Measurements from ENCODE around the gene TMEM120B.
"Not testable (repeated sequence)": the region's sequence is repeated elsewhere in the genome, so short reads cannot be mapped to it uniquely, and the experiment has no call there.

The TMEM120B gene

DNA sequence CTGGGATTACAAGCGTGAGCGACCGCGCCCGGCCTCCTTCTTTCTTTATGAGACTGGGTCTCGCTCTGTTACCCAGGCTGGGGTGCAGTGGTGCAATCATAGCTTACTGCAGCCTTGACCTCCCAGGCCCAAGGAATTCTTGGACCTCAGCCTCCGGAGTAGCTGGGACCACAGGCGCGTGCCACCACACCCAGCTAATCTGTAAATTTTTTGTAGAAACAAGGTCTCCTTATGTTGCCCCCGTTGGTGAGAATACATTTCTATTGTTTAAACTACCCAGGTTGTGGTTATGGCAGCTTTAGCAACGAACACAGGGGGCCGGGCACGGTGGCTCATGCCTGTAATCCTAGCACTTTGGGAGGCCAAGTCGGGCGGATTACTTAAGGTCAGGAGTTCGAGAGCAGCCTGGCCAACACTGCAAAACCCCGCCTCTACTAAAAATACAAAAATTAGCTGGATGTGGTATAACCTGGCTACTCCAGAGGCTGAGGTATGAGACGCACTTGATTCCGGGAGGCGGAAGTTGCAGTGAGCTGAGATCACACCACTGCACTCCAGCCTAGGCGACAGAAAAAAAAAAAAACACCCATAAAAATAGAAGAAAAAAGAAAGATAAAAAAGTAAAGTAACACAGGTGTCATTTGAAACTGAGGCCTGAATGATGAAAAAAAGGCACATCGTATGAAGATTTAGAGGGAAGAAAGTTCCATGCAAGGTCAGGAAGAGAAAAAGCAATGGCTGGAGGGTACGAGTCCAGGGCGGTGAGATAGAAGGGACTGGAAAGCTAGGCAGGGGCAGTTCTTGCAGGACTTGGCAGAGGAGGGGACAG lies 977 bp upstream of the TMEM120B start:
- H3K4me1 ChIP-seq (ENCODE audit: control insufficient read depth in 1 of 2, insufficient read depth in 2 of 2, low read length in 2 of 2) = peaks cover 0 to 26% of the 10 kb centered on the region in 2 donors
- no peaks in the 10 kb centered on the region for H3K36me3 ChIP-seq (ENCODE audit: control insufficient read depth in 1 of 2, insufficient read depth in 2 of 2, low read length in 2 of 2)
- peak overlapping the region; percentile 88 for H3K27ac ChIP-seq (ENCODE audit: low read length)
- H3K27me3 ChIP-seq (ENCODE audit: low read depth, low read length) = no peaks in the 10 kb centered on the region
- peak overlapping the region; percentile 91 to 95 for H3K4me3 ChIP-seq (ENCODE audit: low read depth in 1 of 2, low read length in 2 of 2)
- no peaks in the 10 kb centered on the region for H3K9me3 ChIP-seq (ENCODE audit: control insufficient read depth in 1 of 2, low read length in 2 of 2)

DNA sequence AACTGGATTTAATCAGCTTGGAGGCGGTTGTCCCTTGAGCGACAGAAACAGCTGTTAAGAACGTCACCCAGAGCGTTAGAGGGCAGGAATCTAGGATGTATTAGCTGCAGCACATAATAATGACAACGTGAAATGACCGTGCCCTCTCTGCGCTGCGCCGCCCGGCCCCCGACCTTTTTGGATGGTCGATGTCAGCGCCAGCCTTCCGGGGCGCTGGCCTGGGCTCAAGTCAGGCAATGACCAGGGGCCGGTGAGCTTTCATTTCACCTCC lies 427 bp upstream of the TMEM120B start:
- Histone ChIP-seq H3K4me3 (ENCODE audit: low read depth in 1 of 2, low read length in 2 of 2) (peak overlapping the region; percentile 91 to 95), H3K27me3 (ENCODE audit: low read depth, low read length) (no peaks in the 10 kb centered on the region), H3K27ac (ENCODE audit: low read length) (peak overlapping the region; percentile 88), H3K36me3 (ENCODE audit: control insufficient read depth in 1 of 2, insufficient read depth in 2 of 2, low read length in 2 of 2) (no peaks in the 10 kb centered on the region), H3K4me1 (ENCODE audit: control insufficient read depth in 1 of 2, insufficient read depth in 2 of 2, low read length in 2 of 2) (peaks cover 0 to 26% of the 10 kb centered on the region in 2 donors), H3K9me3 (ENCODE audit: control insufficient read depth in 1 of 2, low read length in 2 of 2) (no peaks in the 10 kb centered on the region)

DNA sequence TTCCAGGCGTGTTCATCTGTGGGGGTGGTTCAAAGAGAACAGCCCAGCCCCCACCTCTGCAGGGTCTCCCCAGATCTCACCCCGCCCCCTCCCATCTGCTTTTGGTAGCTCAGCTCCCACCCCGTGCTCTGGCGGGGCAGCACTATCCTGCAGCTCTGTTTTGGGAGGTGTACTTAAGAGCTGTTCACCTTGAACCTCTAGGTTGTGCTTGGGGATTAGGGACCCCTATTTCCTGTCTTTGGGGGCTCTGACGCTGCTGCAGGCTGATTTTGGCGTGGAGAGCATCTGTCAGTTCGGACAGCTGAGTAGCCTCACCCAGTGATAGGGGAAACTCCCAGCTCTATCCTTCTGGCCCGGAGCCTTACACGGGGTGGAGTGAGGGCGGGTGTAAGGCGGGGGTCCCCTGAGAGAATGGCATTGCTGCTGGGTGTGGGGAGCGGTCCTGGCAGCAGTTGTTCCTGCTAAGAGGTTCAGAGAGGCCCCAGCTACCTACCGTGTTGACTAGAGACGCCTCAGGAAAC lies 765 bp downstream of the TMEM120B start:
- Histone ChIP-seq H3K4me3 (ENCODE audit: low read depth in 1 of 2, low read length in 2 of 2) (peak overlapping the region; percentile 91 to 95), H3K9me3 (ENCODE audit: control insufficient read depth in 1 of 2, low read length in 2 of 2) (no peaks in the 10 kb centered on the region), H3K27me3 (ENCODE audit: low read depth, low read length) (no peaks in the 10 kb centered on the region), H3K4me1 (ENCODE audit: control insufficient read depth in 1 of 2, insufficient read depth in 2 of 2, low read length in 2 of 2) (peaks cover 0 to 26% of the 10 kb centered on the region in 2 donors), H3K27ac (ENCODE audit: low read length) (no peak overlapping the region), H3K36me3 (ENCODE audit: control insufficient read depth in 1 of 2, insufficient read depth in 2 of 2, low read length in 2 of 2) (no peaks in the 10 kb centered on the region)

DNA sequence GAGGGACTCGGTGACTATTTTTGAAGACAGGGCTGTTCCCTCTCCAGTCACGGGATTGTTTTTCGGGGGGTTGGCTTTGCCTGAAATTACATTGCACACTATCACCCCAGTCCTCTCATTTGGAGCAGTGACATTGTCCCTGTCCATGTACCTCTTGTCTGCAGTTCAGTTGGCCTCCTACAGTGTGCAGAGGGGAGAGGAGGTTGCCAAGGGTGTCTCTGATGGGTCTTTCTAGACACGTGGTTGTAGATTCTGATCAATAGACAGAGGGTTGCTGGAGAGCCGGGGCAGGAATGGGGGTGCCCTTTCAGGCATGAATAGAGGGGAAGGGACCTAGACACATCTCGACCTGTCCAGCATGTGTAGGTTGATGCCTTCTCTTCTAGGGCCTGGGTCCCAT lies 1.2 kb downstream of the TMEM120B start:
- no peak overlapping the region for H3K27ac ChIP-seq (ENCODE audit: low read length)
- no peaks in the 10 kb centered on the region for H3K9me3 ChIP-seq (ENCODE audit: control insufficient read depth in 1 of 2, low read length in 2 of 2)
- no peaks in the 10 kb centered on the region for H3K36me3 ChIP-seq (ENCODE audit: control insufficient read depth in 1 of 2, insufficient read depth in 2 of 2, low read length in 2 of 2)
- H3K4me1 ChIP-seq (ENCODE audit: control insufficient read depth in 1 of 2, insufficient read depth in 2 of 2, low read length in 2 of 2) = peaks cover 0 to 26% of the 10 kb centered on the region in 2 donors
- no peaks in the 10 kb centered on the region for H3K27me3 ChIP-seq (ENCODE audit: low read depth, low read length)
- peak overlapping the region; percentile 91 to 95 for H3K4me3 ChIP-seq (ENCODE audit: low read depth in 1 of 2, low read length in 2 of 2)

DNA sequence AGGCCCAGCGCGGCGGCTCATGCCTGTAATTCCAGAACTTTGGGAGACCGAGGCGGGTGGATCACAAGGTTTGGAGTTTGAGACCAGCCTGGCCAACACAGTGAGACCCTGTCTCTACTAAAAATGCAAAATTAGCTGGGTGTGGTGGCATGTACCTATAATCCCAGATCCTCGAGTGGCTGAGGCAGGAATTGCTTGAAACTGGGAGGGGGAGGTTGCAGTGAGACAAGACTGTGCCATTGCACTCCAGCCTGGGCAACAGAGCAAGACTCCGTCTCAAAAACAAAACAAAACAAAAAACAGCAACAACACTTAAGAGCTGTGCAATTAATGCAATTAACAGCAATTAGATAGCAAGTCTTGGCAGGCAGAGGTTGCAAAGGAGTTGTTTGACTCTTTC lies 2.5 kb downstream of the TMEM120B start:
- peaks cover 0 to 26% of the 10 kb centered on the region in 2 donors for H3K4me1 ChIP-seq (ENCODE audit: control insufficient read depth in 1 of 2, insufficient read depth in 2 of 2, low read length in 2 of 2)
- not testable (repeated sequence) for H3K4me3 ChIP-seq (ENCODE audit: low read depth in 1 of 2, low read length in 2 of 2); H3K36me3 ChIP-seq (ENCODE audit: control insufficient read depth in 1 of 2, insufficient read depth in 2 of 2, low read length in 2 of 2); H3K27ac ChIP-seq (ENCODE audit: low read length); H3K27me3 ChIP-seq (ENCODE audit: low read depth, low read length); H3K9me3 ChIP-seq (ENCODE audit: control insufficient read depth in 1 of 2, low read length in 2 of 2)

DNA sequence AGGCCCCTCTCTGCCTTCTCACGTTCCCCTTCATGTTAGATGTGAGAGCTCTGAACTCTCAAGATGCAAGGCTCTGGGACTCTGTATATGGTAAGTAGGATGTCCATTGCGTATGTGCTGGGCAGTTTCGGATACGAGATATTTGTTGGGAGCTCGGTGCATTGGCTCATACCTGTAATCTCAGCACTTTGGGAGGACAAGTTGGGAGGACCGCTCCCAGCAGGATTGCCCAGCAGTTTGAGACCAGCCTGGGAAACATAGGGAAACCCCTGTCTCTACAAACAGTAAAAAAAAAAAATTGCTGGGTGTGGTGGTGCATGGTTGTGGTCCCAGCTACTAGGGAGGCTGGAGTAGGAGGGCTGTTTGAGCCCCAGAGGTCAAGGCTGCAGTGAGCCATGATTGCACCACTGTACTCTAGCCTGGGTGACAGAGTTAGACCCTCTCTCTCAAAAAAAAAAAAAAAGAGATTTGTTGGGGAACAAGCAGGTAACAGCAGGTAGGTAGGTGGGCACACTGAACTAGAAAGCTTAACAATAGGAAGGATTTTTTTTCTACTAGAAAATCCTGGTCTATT lies 3.4 kb downstream of the TMEM120B start:
- Histone ChIP-seq H3K9me3 (ENCODE audit: control insufficient read depth in 1 of 2, low read length in 2 of 2) (no peaks in the 10 kb centered on the region), H3K4me3 (ENCODE audit: low read depth in 1 of 2, low read length in 2 of 2) (no peak overlapping the region), H3K36me3 (ENCODE audit: control insufficient read depth in 1 of 2, insufficient read depth in 2 of 2, low read length in 2 of 2) (no peaks in the 10 kb centered on the region), H3K27me3 (ENCODE audit: low read depth, low read length) (no peaks in the 10 kb centered on the region), H3K4me1 (ENCODE audit: control insufficient read depth in 1 of 2, insufficient read depth in 2 of 2, low read length in 2 of 2) (peaks cover 0 to 26% of the 10 kb centered on the region in 2 donors), H3K27ac (ENCODE audit: low read length) (no peak overlapping the region)

DNA sequence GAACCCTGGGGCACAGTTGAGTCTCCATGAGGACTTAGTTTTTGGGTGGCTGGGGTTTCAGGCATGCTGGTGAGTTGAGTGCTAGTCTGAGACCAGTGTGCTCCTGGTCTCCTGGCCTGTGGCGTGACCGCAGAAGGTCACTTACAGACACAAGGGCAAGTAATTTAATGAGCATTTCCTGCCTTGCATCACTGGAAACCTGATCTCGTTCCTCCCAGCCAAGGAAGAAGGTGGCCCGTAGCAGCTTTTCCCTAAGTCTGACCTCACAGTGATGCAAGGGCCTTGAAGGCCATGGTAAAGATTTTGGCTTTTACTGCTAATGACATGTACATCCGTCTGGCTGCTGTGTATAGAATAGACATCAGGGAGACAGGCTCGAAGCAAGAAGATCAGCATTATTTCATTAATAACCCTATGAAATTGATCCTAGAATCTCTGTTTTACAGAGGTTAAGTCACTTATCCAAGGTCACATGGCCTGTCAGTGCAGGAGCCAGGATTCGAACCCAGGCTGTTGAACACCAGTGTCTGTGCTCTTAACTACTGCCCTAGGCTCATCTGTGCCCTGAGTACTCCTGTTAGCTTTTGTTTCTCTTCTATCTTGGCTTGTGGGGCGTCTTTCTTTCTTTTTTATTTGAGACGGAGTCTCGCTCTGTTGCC lies 4.6 kb downstream of the TMEM120B start:
- Histone ChIP-seq H3K27ac (ENCODE audit: low read length) (no peak overlapping the region), H3K9me3 (ENCODE audit: control insufficient read depth in 1 of 2, low read length in 2 of 2) (no peaks in the 10 kb centered on the region), H3K36me3 (ENCODE audit: control insufficient read depth in 1 of 2, insufficient read depth in 2 of 2, low read length in 2 of 2) (no peaks in the 10 kb centered on the region), H3K4me1 (ENCODE audit: control insufficient read depth in 1 of 2, insufficient read depth in 2 of 2, low read length in 2 of 2) (peaks cover 0 to 18% of the 10 kb centered on the region in 2 donors), H3K27me3 (ENCODE audit: low read depth, low read length) (no peaks in the 10 kb centered on the region), H3K4me3 (ENCODE audit: low read depth in 1 of 2, low read length in 2 of 2) (no peak overlapping the region)

DNA sequence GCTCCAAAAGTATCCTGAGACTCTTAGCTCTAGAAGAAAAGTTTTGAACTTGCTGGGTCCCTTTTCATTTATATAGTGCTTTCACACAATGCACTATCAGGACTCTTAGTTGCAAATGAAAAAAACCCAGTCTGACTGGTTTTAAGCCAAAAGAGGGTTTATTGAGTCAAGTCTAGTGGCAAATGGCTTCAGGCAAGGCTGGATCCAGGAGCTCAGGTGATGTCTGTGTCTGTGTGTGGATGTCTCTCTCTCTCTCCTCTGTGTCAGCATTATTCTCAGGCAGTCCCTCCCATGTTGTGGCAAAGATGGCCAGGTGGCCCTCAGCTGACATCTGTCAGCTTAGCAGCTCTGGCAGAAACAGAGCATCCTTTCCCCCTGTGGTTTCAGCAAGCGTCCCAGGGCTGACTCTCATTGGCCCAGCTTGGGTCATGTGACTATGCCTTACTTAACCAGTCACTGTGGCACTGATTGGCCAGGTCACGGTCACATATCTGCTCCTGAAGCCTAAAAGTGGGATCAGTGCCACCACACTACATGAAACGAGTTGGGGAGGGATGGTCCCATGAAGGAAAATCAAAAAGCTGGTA lies 6.2 kb downstream of the TMEM120B start:
- Histone ChIP-seq H3K9me3 (ENCODE audit: control insufficient read depth in 1 of 2, low read length in 2 of 2) (no peaks in the 10 kb centered on the region), H3K4me3 (ENCODE audit: low read depth in 1 of 2, low read length in 2 of 2) (no peak overlapping the region), H3K27ac (ENCODE audit: low read length) (no peak overlapping the region), H3K27me3 (ENCODE audit: low read depth, low read length) (no peaks in the 10 kb centered on the region), H3K36me3 (ENCODE audit: control insufficient read depth in 1 of 2, insufficient read depth in 2 of 2, low read length in 2 of 2) (no peaks in the 10 kb centered on the region), H3K4me1 (ENCODE audit: control insufficient read depth in 1 of 2, insufficient read depth in 2 of 2, low read length in 2 of 2) (peaks cover 0 to 10% of the 10 kb centered on the region in 2 donors)

DNA sequence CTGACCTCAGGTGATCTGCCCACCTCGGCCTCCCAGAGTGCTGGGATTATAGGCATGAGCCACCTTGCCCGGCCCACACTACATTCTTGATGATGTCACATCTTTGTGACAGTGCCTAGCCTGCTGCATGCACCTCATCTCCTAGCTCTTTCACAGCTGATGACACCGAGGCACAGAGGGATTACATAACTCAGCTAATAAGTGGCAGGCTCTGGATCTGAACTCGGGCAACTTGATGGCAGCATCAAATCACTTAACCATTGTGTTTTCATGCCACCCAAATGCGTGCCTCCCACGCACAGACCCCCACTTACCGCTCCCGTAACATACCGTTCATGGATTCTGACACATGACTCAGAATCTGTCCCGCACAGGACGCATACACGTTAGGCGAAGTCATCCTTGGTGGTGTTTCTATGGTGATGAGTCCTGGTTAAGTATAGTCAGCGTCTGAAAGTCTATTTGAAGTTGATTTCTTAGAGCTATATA lies 7.4 kb downstream of the TMEM120B start:
- H3K27ac ChIP-seq (ENCODE audit: low read length) = no peak overlapping the region
- H3K27me3 ChIP-seq (ENCODE audit: low read depth, low read length) = no peaks in the 10 kb centered on the region
- no peaks in the 10 kb centered on the region for H3K36me3 ChIP-seq (ENCODE audit: control insufficient read depth in 1 of 2, insufficient read depth in 2 of 2, low read length in 2 of 2)
- no peak overlapping the region for H3K4me3 ChIP-seq (ENCODE audit: low read depth in 1 of 2, low read length in 2 of 2)
- no peaks in the 10 kb centered on the region for H3K9me3 ChIP-seq (ENCODE audit: control insufficient read depth in 1 of 2, low read length in 2 of 2)
- H3K4me1 ChIP-seq (ENCODE audit: control insufficient read depth in 1 of 2, insufficient read depth in 2 of 2, low read length in 2 of 2) = peaks cover 0 to 3% of the 10 kb centered on the region in 2 donors

DNA sequence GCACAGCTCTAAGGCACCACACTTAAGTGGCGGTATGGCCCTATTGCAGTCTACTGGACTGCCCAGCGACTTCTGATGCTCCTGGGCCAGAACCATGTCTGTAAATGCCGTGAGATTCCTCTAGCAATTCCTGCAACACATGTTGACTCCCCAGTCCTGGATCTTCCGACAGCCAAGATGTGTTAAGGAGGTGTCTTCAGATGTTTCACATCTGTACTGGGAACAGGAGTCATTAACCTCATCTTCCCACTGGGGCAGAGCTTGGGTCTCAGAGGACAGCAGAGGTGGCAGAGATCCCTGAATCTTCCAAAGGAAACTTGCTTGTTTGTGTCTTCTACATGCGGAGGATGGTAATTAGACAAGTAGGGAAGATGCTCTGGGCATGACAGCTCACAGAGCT lies 8.2 kb downstream of the TMEM120B start:
- Histone ChIP-seq H3K36me3 (ENCODE audit: control insufficient read depth in 1 of 2, insufficient read depth in 2 of 2, low read length in 2 of 2) (no peaks in the 10 kb centered on the region), H3K27ac (ENCODE audit: low read length) (no peak overlapping the region), H3K27me3 (ENCODE audit: low read depth, low read length) (no peaks in the 10 kb centered on the region), H3K4me1 (ENCODE audit: control insufficient read depth in 1 of 2, insufficient read depth in 2 of 2, low read length in 2 of 2) (peaks cover 0 to 3% of the 10 kb centered on the region in 2 donors), H3K9me3 (ENCODE audit: control insufficient read depth in 1 of 2, low read length in 2 of 2) (no peaks in the 10 kb centered on the region), H3K4me3 (ENCODE audit: low read depth in 1 of 2, low read length in 2 of 2) (no peak overlapping the region)

DNA sequence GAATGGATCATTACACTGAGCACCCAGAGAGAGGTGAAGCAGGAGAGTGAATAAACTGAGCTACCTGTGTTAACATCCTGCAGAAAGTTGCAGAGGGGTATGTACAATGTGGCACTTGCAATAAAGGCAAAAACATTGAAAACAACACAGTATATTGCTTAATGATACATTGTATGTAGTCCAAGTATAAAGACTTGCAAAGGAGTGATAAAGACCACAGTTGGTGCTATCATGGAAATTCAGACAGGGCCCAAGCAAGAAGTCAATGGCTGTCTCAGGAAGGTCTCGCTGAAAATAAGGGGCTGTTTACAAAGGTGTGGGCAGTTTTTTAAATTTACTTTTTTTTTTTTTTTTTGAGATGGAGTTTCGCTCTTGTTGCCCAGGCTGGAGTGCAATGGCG lies 10.0 kb downstream of the TMEM120B start:
- no peaks in the 10 kb centered on the region for H3K4me1 ChIP-seq (ENCODE audit: control insufficient read depth in 1 of 2, insufficient read depth in 2 of 2, low read length in 2 of 2)
- H3K27ac ChIP-seq (ENCODE audit: low read length) = no peak overlapping the region
- no peak overlapping the region for H3K4me3 ChIP-seq (ENCODE audit: low read depth in 1 of 2, low read length in 2 of 2)
- H3K36me3 ChIP-seq (ENCODE audit: control insufficient read depth in 1 of 2, insufficient read depth in 2 of 2, low read length in 2 of 2) = no peaks in the 10 kb centered on the region
- no peaks in the 10 kb centered on the region for H3K9me3 ChIP-seq (ENCODE audit: control insufficient read depth in 1 of 2, low read length in 2 of 2)
- no peaks in the 10 kb centered on the region for H3K27me3 ChIP-seq (ENCODE audit: low read depth, low read length)

Measured in muscle layer of duodenum (tissue), 2 donors.